Bronchial epithelial cell (primary cell): ENCODE data around the gene SPACA7. TPM values are rescaled to one million over a fixed set of nuclear protein-coding genes. Genes with fewer than 3 reads are reported as not detected.

Source experiments
- DNase-seq: peaks from one replicate; pipeline ENCODE4 v3.0.0-alpha.2; 2010; ENCODE audit warnings: low read depth
- FAIRE-seq: peaks from 2 replicates; lab custom pipeline; 2011; peaks lifted over from hg19 to GRCh38; lab: Jason Lieb, UNC
- H3K27me3 ChIP-seq: 2 replicates; pipeline ENCODE4 v1.5.1; 2011; ENCODE audit warnings: low read length; ENCODE audit not compliant: control insufficient read depth, insufficient read depth
- H3K36me3 ChIP-seq: 2 replicates; pipeline ENCODE4 v1.5.1; 2011; ENCODE audit warnings: low read length; ENCODE audit not compliant: control insufficient read depth, insufficient read depth
- H3K4me3 ChIP-seq: 2 replicates; pipeline ENCODE4 v1.5.1; 2011; ENCODE audit warnings: mild to moderate bottlenecking, low read depth, low read length, control low read depth
- CTCF ChIP-seq: IDR thresholded peaks from 2 replicates; pipeline ENCODE4 v1.5.1; 2011; ENCODE audit warnings: mild to moderate bottlenecking, moderate library complexity, low read length, control low read depth, inconsistent platforms; ENCODE audit not compliant: insufficient read depth, severe bottlenecking
- total RNA-seq: library from RNA; depleted of rRNA; stranded (reverse); fragments of >200 nt; gene quantifications from 2 replicates; pipeline ENCODE4 v1.2.1, GENCODE V29; 2014

Gene SPACA7
- total RNA-seq, 1 donor from 2014 or later, result not detected

GRCh38 chr13:112330479-112331381, 45.4 kb upstream of the SPACA7 start:
- no peaks in the 10 kb centered on the region for H3K36me3 ChIP-seq
- no peak for FAIRE-seq
- no peak for TF ChIP-seq CTCF
- DNase-seq, result no peak
- H3K4me3 ChIP-seq, result no peak overlapping the region
- H3K27me3 ChIP-seq, result peaks cover 1% of the 10 kb centered on the region

GRCh38 chr13:112331675-112332074, 44.5 kb upstream of the SPACA7 start:
- Histone ChIP-seq H3K4me3 (no peak overlapping the region), H3K27me3 (peaks cover 1% of the 10 kb centered on the region), H3K36me3 (no peaks in the 10 kb centered on the region)
- FAIRE-seq, result no peak
- no peak for DNase-seq
- no peak for TF ChIP-seq CTCF

- no peak for FAIRE-seq
- Histone ChIP-seq H3K4me3 (no peak overlapping the region), H3K27me3 (peaks cover 1% of the 10 kb centered on the region), H3K36me3 (no peaks in the 10 kb centered on the region)
- TF ChIP-seq CTCF, result no peak
- no peak for DNase-seq
Observed at GRCh38 chr13:112332727-112333126, 43.4 kb upstream of the SPACA7 start.

GRCh38 chr13:112333756-112334543, 42.2 kb upstream of the SPACA7 start:
- FAIRE-seq, result peak; percentile 18
- Histone ChIP-seq H3K36me3 (no peaks in the 10 kb centered on the region), H3K27me3 (peaks cover 1% of the 10 kb centered on the region), H3K4me3 (no peak overlapping the region)
- no peak for TF ChIP-seq CTCF
- DNase-seq, result no peak

- Histone ChIP-seq H3K27me3 (peaks cover 1% of the 10 kb centered on the region), H3K36me3 (no peaks in the 10 kb centered on the region), H3K4me3 (no peak overlapping the region)
- TF ChIP-seq CTCF, result no peak
- no peak for DNase-seq
- FAIRE-seq, result no peak
Observed at GRCh38 chr13:112335135-112335534, 41.0 kb upstream of the SPACA7 start.
